Liver (tissue), 9 donors: ENCODE data around the gene BPIFB4. TPM values are rescaled to one million over a fixed set of nuclear protein-coding genes. Genes with fewer than 3 reads are reported as not detected.

Source experiments
- DNase-seq: peaks from one replicate; pipeline ENCODE4 v3.0.0-alpha.2; 2017; ENCODE audit warnings: low spot score
- H3K27ac ChIP-seq, 2 donors: one replicate each; pipeline ENCODE4 v1.7.0; 2013; ENCODE audit warnings: inconsistent platforms in 2 of 2, low read length in 2 of 2, control low read depth in 1 of 2, low read depth in 1 of 2, mild to moderate bottlenecking in 1 of 2
- H3K27me3 ChIP-seq, 4 donors: one replicate each; pipeline versions ENCODE4 v1.6.1 to v1.7.0; 2013; ENCODE audit warnings: low read length in 3 of 4, inconsistent platforms in 1 of 4, mild to moderate bottlenecking in 1 of 4, moderate library complexity in 1 of 4; ENCODE audit not compliant: control insufficient read depth in 4 of 4, insufficient read depth in 4 of 4
- H3K36me3 ChIP-seq, 4 donors: one replicate each; pipeline versions ENCODE4 v1.6.1 to v1.7.0; 2013; ENCODE audit warnings: low read length in 3 of 4, mild to moderate bottlenecking in 3 of 4, low read depth in 1 of 4, moderate library complexity in 1 of 4; ENCODE audit not compliant: control insufficient read depth in 4 of 4, insufficient read depth in 3 of 4
- H3K4me1 ChIP-seq, 4 donors: one replicate each; pipeline versions ENCODE4 v1.6.1 to v1.7.0; 2013; ENCODE audit warnings: low read length in 3 of 4, mild to moderate bottlenecking in 3 of 4, moderate library complexity in 1 of 4; ENCODE audit not compliant: control insufficient read depth in 4 of 4, insufficient read depth in 4 of 4
- H3K4me3 ChIP-seq, 3 donors: one replicate each; pipeline versions ENCODE4 v1.6.1 to v1.7.0; 2013; ENCODE audit warnings: low read length in 3 of 3, control low read depth in 1 of 3, low read depth in 1 of 3, mild to moderate bottlenecking in 1 of 3
- H3K9ac ChIP-seq, 2 donors: one replicate each; pipeline ENCODE4 v1.7.0; 2013; ENCODE audit warnings: low read length in 2 of 2, mild to moderate bottlenecking in 2 of 2, moderate library complexity in 2 of 2, control low read depth in 1 of 2, low read depth in 1 of 2
- H3K9me3 ChIP-seq, 4 donors: one replicate each; pipeline versions ENCODE4 v1.6.1 to v1.7.0; 2013; ENCODE audit warnings: low read length in 3 of 4; ENCODE audit not compliant: control insufficient read depth in 4 of 4
- ATF3 ChIP-seq: IDR thresholded peaks from 2 replicates; pipeline ENCODE4 v1.6.1; 2016; ENCODE audit warnings: antibody characterized with exemption
- CTCF ChIP-seq: fragments of 150-350 bp; IDR thresholded peaks from 2 replicates; pipeline ENCODE4 v1.5.1; 2017; ENCODE audit warnings: improper control_type of control experiment, low read depth, low read length; ENCODE audit not compliant: missing input control
- EGR1 ChIP-seq, 2 donors: IDR thresholded peaks; 2 replicates each; pipeline ENCODE4 v1.6.1; 2016 to 2018; ENCODE audit warnings: antibody characterized with exemption in 2 of 2, low read depth in 2 of 2
- FOXA1 ChIP-seq: IDR thresholded peaks from 2 replicates; pipeline ENCODE4 v1.6.1; 2016; ENCODE audit warnings: antibody characterized with exemption
- FOXA2 ChIP-seq: IDR thresholded peaks from 2 replicates; pipeline ENCODE4 v1.6.1; 2016; ENCODE audit warnings: antibody characterized with exemption
- GABPA ChIP-seq, 2 donors: IDR thresholded peaks in 1 of 2; conservative IDR thresholded peaks in 1 of 2; 2 replicates each; pipeline ENCODE4 v1.6.1; 2016; ENCODE audit warnings: antibody characterized with exemption in 2 of 2, mild to moderate bottlenecking in 1 of 2, moderate library complexity in 1 of 2
- HNF4A ChIP-seq, 2 donors: conservative IDR thresholded peaks; 2 replicates each; pipeline ENCODE4 v1.6.1; 2016; ENCODE audit warnings: antibody characterized with exemption in 2 of 2, mild to moderate bottlenecking in 2 of 2
- HNF4G ChIP-seq: IDR thresholded peaks from 2 replicates; pipeline ENCODE4 v1.6.1; 2016; ENCODE audit warnings: antibody characterized with exemption
- JUND ChIP-seq, 2 donors: IDR thresholded peaks; 2 replicates each; pipeline ENCODE4 v1.6.1; 2016; ENCODE audit warnings: antibody characterized with exemption in 2 of 2
- MAX ChIP-seq: IDR thresholded peaks from 2 replicates; pipeline ENCODE4 v1.6.1; 2016; ENCODE audit warnings: antibody characterized with exemption
- NR2F2 ChIP-seq: IDR thresholded peaks from 2 replicates; pipeline ENCODE4 v1.6.1; 2016; ENCODE audit warnings: antibody characterized with exemption
- RAD21 ChIP-seq, 2 donors: IDR thresholded peaks; 2 replicates each; pipeline ENCODE4 v1.6.1; 2016; ENCODE audit warnings: antibody characterized with exemption in 2 of 2, mild to moderate bottlenecking in 2 of 2
- RXRA ChIP-seq, 2 donors: IDR thresholded peaks; 2 replicates each; pipeline ENCODE4 v1.6.1; 2017 to 2018; ENCODE audit warnings: antibody characterized with exemption in 2 of 2, mild to moderate bottlenecking in 1 of 2
- SP1 ChIP-seq: IDR thresholded peaks from 2 replicates; pipeline ENCODE4 v1.6.1; 2018; ENCODE audit warnings: antibody characterized with exemption, mild to moderate bottlenecking
- TAF1 ChIP-seq: conservative IDR thresholded peaks from 2 replicates; pipeline ENCODE4 v1.6.1; 2016; ENCODE audit warnings: antibody characterized with exemption, mild to moderate bottlenecking
- YY1 ChIP-seq: IDR thresholded peaks from 2 replicates; pipeline ENCODE4 v1.6.1; 2016; ENCODE audit warnings: antibody characterized with exemption, mild to moderate bottlenecking
- WGBS: extraction: QIAGEN DNeasy Blood & Tissue Kit; methylation state at CpG from one replicate; pipeline ENCODE4 v1.1.7; 2013; 5-methylcytosine and 5-hydroxymethylcytosine counted together
- polyA plus RNA-seq, 2 donors: library from polyadenylated mRNA; stranded (reverse) in 1 of 2; unstranded in 1 of 2; fragments of 200-250 nt in 1 of 2; fragments of >200 nt in 1 of 2; fragmentation: Nextera tagmentation in 1 of 2; extraction: Ambion mirVana in 1 of 2; gene quantifications; one replicate each; pipeline versions ENCODE4 v1.2.1 to v1.2.3, GENCODE V29; 2013 to 2015
- total RNA-seq, 2 donors: library from RNA; depleted of rRNA; stranded (reverse); fragments of >200 nt; gene quantifications; one replicate each; pipeline ENCODE4 v1.2.3, GENCODE V29; 2014
- TF ChIP-seq, protein P1 (sequence below): IDR thresholded peaks from 2 replicates; pipeline ENCODE4 v1.6.1; 2016; ENCODE audit warnings: antibody characterized with exemption, mild to moderate bottlenecking
- TF ChIP-seq, protein P2 (sequence below): IDR thresholded peaks from 2 replicates; pipeline ENCODE4 v1.6.1; 2016; ENCODE audit warnings: antibody characterized with exemption
- donor health status: healthy.
- donor health status: healthy.
- donor health status: healthy.
- donor health status: healthy.
- donor health status: healthy.

BPIFB4 gene
- total and polyA plus RNA-seq, 4 donors: 0.16 TPM; not detected in 3

DNA sequence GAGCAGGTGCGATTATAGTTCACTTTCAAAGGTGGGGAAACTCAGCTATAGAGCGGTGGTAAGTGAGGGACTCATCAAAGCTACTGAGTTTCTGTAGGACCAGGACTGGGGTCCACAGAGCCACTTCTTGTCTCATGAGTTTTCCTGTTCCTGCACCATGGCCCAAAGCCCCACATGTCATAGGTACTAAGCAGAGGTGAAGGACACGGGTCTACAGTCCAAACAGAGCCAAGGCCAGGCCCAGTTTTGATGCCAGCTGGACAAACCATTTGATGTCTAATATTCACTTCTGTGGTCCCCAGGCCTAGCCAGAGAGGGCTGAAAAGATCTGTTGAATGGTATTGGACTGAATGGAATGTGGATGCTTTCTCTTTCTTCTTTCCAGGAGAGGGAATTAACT is 37.0 kb upstream of the BPIFB4 start (continued):
- TF ChIP-seq, protein P1, sequence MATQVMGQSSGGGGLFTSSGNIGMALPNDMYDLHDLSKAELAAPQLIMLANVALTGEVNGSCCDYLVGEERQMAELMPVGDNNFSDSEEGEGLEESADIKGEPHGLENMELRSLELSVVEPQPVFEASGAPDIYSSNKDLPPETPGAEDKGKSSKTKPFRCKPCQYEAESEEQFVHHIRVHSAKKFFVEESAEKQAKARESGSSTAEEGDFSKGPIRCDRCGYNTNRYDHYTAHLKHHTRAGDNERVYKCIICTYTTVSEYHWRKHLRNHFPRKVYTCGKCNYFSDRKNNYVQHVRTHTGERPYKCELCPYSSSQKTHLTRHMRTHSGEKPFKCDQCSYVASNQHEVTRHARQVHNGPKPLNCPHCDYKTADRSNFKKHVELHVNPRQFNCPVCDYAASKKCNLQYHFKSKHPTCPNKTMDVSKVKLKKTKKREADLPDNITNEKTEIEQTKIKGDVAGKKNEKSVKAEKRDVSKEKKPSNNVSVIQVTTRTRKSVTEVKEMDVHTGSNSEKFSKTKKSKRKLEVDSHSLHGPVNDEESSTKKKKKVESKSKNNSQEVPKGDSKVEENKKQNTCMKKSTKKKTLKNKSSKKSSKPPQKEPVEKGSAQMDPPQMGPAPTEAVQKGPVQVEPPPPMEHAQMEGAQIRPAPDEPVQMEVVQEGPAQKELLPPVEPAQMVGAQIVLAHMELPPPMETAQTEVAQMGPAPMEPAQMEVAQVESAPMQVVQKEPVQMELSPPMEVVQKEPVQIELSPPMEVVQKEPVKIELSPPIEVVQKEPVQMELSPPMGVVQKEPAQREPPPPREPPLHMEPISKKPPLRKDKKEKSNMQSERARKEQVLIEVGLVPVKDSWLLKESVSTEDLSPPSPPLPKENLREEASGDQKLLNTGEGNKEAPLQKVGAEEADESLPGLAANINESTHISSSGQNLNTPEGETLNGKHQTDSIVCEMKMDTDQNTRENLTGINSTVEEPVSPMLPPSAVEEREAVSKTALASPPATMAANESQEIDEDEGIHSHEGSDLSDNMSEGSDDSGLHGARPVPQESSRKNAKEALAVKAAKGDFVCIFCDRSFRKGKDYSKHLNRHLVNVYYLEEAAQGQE: no peak
- TF ChIP-seq SP1: no peak

- Histone ChIP-seq H3K27ac (no peak overlapping the region), H3K9me3 (peaks cover 0 to 3% (median 0%) of the 10 kb centered on the region in 4 donors), H3K4me3 (no peak overlapping the region), H3K9ac (no peak overlapping the region), H3K27me3 (no peaks in the 10 kb centered on the region), H3K4me1 (no peaks in the 10 kb centered on the region), H3K36me3 (no peaks in the 10 kb centered on the region)
- no peak for DNase-seq
- WGBS: 78% methylated on average over 2 of the region's 2 CpGs
- TF ChIP-seq RXRA (IDR thresholded peaks at IDR 0.05) (no peak), SP1 (no peak), FOXA1 (no peak), GABPA (IDR thresholded peaks at IDR 0.05 in 1 of 2, conservative IDR thresholded peaks at IDR 0.05 in 1 of 2) (no peak), JUND (IDR thresholded peaks at IDR 0.05) (no peak), MAX (no peak), CTCF (no peak), YY1 (no peak), ATF3 (no peak), RAD21 (IDR thresholded peaks at IDR 0.05) (no peak), TAF1 (no peak), EGR1 (IDR thresholded peaks at IDR 0.05; ENCODE audit: low read depth in 2 of 2) (no peak), HNF4A (conservative IDR thresholded peaks at IDR 0.05) (no peak), NR2F2 (no peak), FOXA2 (no peak), HNF4G (no peak)
- TF ChIP-seq, protein P2, sequence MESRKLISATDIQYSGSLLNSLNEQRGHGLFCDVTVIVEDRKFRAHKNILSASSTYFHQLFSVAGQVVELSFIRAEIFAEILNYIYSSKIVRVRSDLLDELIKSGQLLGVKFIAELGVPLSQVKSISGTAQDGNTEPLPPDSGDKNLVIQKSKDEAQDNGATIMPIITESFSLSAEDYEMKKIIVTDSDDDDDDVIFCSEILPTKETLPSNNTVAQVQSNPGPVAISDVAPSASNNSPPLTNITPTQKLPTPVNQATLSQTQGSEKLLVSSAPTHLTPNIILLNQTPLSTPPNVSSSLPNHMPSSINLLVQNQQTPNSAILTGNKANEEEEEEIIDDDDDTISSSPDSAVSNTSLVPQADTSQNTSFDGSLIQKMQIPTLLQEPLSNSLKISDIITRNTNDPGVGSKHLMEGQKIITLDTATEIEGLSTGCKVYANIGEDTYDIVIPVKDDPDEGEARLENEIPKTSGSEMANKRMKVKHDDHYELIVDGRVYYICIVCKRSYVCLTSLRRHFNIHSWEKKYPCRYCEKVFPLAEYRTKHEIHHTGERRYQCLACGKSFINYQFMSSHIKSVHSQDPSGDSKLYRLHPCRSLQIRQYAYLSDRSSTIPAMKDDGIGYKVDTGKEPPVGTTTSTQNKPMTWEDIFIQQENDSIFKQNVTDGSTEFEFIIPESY: no peak
These were observed 36.3 kb upstream of the BPIFB4 start for GRCh38 chr20:33042983-33043730.
